A549 (cell line): ENCODE data around the gene C1orf105. TPM values are rescaled to one million over a fixed set of nuclear protein-coding genes. Genes with fewer than 3 reads are reported as not detected.
"Not testable (repeated sequence)": the region's sequence is repeated elsewhere in the genome, so short reads cannot be mapped to it uniquely, and the experiment has no call there.

Experiments used
- ATAC-seq, 2 experiments: fragments of 200-7000 bp in 1 of 2; fragments of >200 bp in 1 of 2; cut with Nextera tagmentation in 1 of 2; cut with Tn5 transposase in 1 of 2; 3 replicates each; pipeline versions ENCODE4 v1.8.0 to v1.9.1; 2018 to 2020; ENCODE audit warnings: mild to moderate bottlenecking in 1 of 2, moderate library complexity in 1 of 2
- CTCF ChIA-PET: fragments of 300-600 bp; sonication (Branson Sonifier 250); formaldehyde crosslinking; extraction: SDS; loops from one replicate; lab custom pipeline; 2021; ENCODE audit warnings: antibody characterized with exemption, inconsistent platforms; lab: Yijun Ruan, JAX
- POLR2A ChIA-PET: fragments of 350-600 bp; formaldehyde crosslinking; extraction: SDS; loops from one replicate; lab custom pipeline; 2021; ENCODE audit warnings: antibody characterized with exemption, inconsistent platforms; lab: Yijun Ruan, JAX
- DNase-seq, 2 experiments: peaks; one replicate each; pipeline versions ENCODE4 v3.0.0 to v3.0.0-alpha.2; 2011 to 2016; ENCODE audit warnings: low read depth in 1 of 2, low spot score in 1 of 2
- FAIRE-seq: peaks from 2 replicates; lab custom pipeline; 2011; peaks lifted over from hg19 to GRCh38; lab: Jason Lieb, UNC
- H3K27ac ChIP-seq, 2 experiments: fragments of >200 bp; sonication (Bioruptor Twin); formaldehyde crosslinking; 3 replicates each; pipeline ENCODE4 v1.5.1; 2016 to 2017
- H3K4me1 ChIP-seq: fragments of >200 bp; sonication (Bioruptor Twin); formaldehyde crosslinking; 3 replicates; pipeline ENCODE4 v1.6.1; 2016
- H3K4me2 ChIP-seq: fragments of >200 bp; sonication (Bioruptor Twin); formaldehyde crosslinking; 3 replicates; pipeline ENCODE4 v1.6.1; 2016
- H3K4me3 ChIP-seq: fragments of >200 bp; sonication (Bioruptor Twin); formaldehyde crosslinking; 3 replicates; pipeline ENCODE4 v1.5.1; 2016
- H3K9me3 ChIP-seq: fragments of >200 bp; sonication (Bioruptor Twin); formaldehyde crosslinking; 3 replicates; pipeline ENCODE4 v1.6.1; 2016
- ATOH8 ChIP-seq: fragments of 250-450 bp; sonication (Bioruptor Pico); IDR thresholded peaks from 2 replicates; pipeline ENCODE4 v1.5.0; 2020; ENCODE audit warnings: low read depth, mild to moderate bottlenecking, moderate library complexity
- BHLHE40 ChIP-seq: IDR thresholded peaks from 2 replicates; pipeline ENCODE4 v1.6.1; 2012; ENCODE audit warnings: low read depth, low read length, inconsistent platforms
- CBX2 ChIP-seq: fragments of 200-600 bp; sonication (generic); IDR thresholded peaks from 2 replicates; pipeline ENCODE4 v1.6.1; 2016; ENCODE audit warnings: low read depth, mild to moderate bottlenecking, borderline replicate concordance
- CEBPB ChIP-seq, 2 experiments: fragments of >200 bp in 1 of 2; sonication (Bioruptor Twin) in 1 of 2; formaldehyde crosslinking in 1 of 2; IDR thresholded peaks; 2 replicates each; pipeline ENCODE4 v1.6.1; 2012 to 2016
- CHD4 ChIP-seq: fragments of 200-600 bp; sonication (generic); IDR thresholded peaks from 2 replicates; pipeline ENCODE4 v1.6.1; 2016; ENCODE audit warnings: antibody characterized with exemption, mild to moderate bottlenecking, borderline replicate concordance
- EHF ChIP-seq: fragments of 250-450 bp; sonication (Bioruptor Pico); IDR thresholded peaks from 2 replicates; pipeline ENCODE4 v1.5.0; 2020; ENCODE audit warnings: mild to moderate bottlenecking
- EHMT2 ChIP-seq: fragments of 200-600 bp; sonication (generic); IDR thresholded peaks from 2 replicates; pipeline ENCODE4 v1.6.1; 2016; ENCODE audit warnings: antibody characterized with exemption, low read depth, mild to moderate bottlenecking, moderate library complexity
- FOSB ChIP-seq: fragments of 250-450 bp; sonication (Bioruptor Pico); IDR thresholded peaks from 2 replicates; pipeline ENCODE4 v1.5.0; 2020; ENCODE audit warnings: mild to moderate bottlenecking, moderate library complexity
- FOSL2 ChIP-seq, 2 experiments: fragments of 450-650 bp in 1 of 2; fragments of >200 bp in 1 of 2; sonication (Bioruptor Twin) in 1 of 2; formaldehyde crosslinking; IDR thresholded peaks; 2 replicates each; pipeline versions ENCODE4 v1.5.0 to v1.6.1; 2016 to 2020; ENCODE audit warnings: mild to moderate bottlenecking in 1 of 2, moderate library complexity in 1 of 2
- GATA3 ChIP-seq: IDR thresholded peaks from 2 replicates; pipeline ENCODE4 v1.6.1; 2012; ENCODE audit warnings: borderline replicate concordance
- HDAC2 ChIP-seq: fragments of 200-600 bp; sonication (generic); IDR thresholded peaks from 2 replicates; pipeline ENCODE4 v1.6.1; 2016
- HEYL ChIP-seq: fragments of 250-450 bp; sonication (Bioruptor Pico); IDR thresholded peaks from 2 replicates; pipeline ENCODE4 v1.8.0; 2021; ENCODE audit warnings: mild to moderate bottlenecking, moderate library complexity
- HOXB5 ChIP-seq: fragments of 250-450 bp; sonication (Bioruptor Pico); IDR thresholded peaks from 2 replicates; pipeline ENCODE4 v1.5.0; 2020; ENCODE audit warnings: mild to moderate bottlenecking, moderate library complexity
- JUN ChIP-seq, 2 experiments: fragments of >200 bp; sonication (Bioruptor Twin); formaldehyde crosslinking; IDR thresholded peaks; 2 replicates in 1 of 2; 3 replicates in 1 of 2; pipeline ENCODE4 v1.6.1; 2016 to 2017
- KDM1A ChIP-seq: fragments of 200-600 bp; sonication (generic); IDR thresholded peaks from 2 replicates; pipeline ENCODE4 v1.6.1; 2016; ENCODE audit warnings: low read depth, mild to moderate bottlenecking
- KDM5A ChIP-seq: fragments of 200-600 bp; sonication (generic); IDR thresholded peaks from 2 replicates; pipeline ENCODE4 v1.6.1; 2016; ENCODE audit warnings: antibody characterized with exemption, mild to moderate bottlenecking
- NFE2L2 ChIP-seq: fragments of 150-350 bp; conservative IDR thresholded peaks from 2 replicates; pipeline ENCODE4 v1.6.1; 2014; ENCODE audit warnings: low read length
- PHF8 ChIP-seq: fragments of 200-600 bp; sonication (generic); IDR thresholded peaks from 2 replicates; pipeline ENCODE4 v1.6.1; 2016; ENCODE audit warnings: low read depth, mild to moderate bottlenecking, antibody characterized with exemption, moderate library complexity, borderline replicate concordance
- RFX5 ChIP-seq: fragments of 450-650 bp; IDR thresholded peaks from 2 replicates; pipeline ENCODE4 v1.7.1; 2014; ENCODE audit warnings: antibody characterized with exemption, mild to moderate bottlenecking, moderate library complexity
- RNF2 ChIP-seq: fragments of 200-600 bp; sonication (generic); IDR thresholded peaks from 2 replicates; pipeline ENCODE4 v1.6.1; 2016; ENCODE audit warnings: low read depth, mild to moderate bottlenecking, antibody characterized with exemption, moderate library complexity, borderline replicate concordance
- SMC3 ChIP-seq: fragments of >200 bp; sonication (Bioruptor Twin); formaldehyde crosslinking; IDR thresholded peaks from 3 replicates; pipeline ENCODE4 v1.6.1; 2018; ENCODE audit warnings: inconsistent platforms
- SREBF2 ChIP-seq: fragments of 450-650 bp; IDR thresholded peaks from 2 replicates; pipeline ENCODE4 v1.6.1; 2014; ENCODE audit warnings: mild to moderate bottlenecking, moderate library complexity
- TFCP2L1 ChIP-seq: fragments of 250-450 bp; sonication (Bioruptor Pico); IDR thresholded peaks from 2 replicates; pipeline ENCODE4 v1.5.0; 2021; ENCODE audit warnings: mild to moderate bottlenecking
- TP53 ChIP-seq: fragments of 250-450 bp; sonication (Bioruptor Pico); IDR thresholded peaks from 2 replicates; pipeline ENCODE4 v1.5.0; 2021; ENCODE audit warnings: mild to moderate bottlenecking, moderate library complexity
- ZC3H11A ChIP-seq: fragments of 450-650 bp; IDR thresholded peaks from 2 replicates; pipeline ENCODE4 v1.6.1; 2014; ENCODE audit warnings: antibody characterized with exemption, mild to moderate bottlenecking
- WGBS: methylation state at CpG from one replicate; pipeline ENCODE4 v1.1.6; 2017; ENCODE audit errors: missing lambda C conversion rate; 5-methylcytosine and 5-hydroxymethylcytosine counted together
- polyA plus RNA-seq, 4 experiments: library from polyadenylated mRNA; depleted of rRNA in 3 of 4; stranded (reverse); fragments of >200 nt; fragmentation: RNase III in 1 of 4; extraction: RNeasy Plus Mini Kit Qiagen cat#74134 plus additional on column Dnase treatment in 1 of 4; gene quantifications; 2 replicates in 3 of 4; 3 replicates in 1 of 4; pipeline ENCODE4 v1.2.3, GENCODE V29; 2011 to 2017
- TF ChIP-seq, protein P1 (sequence below): fragments of 450-650 bp; IDR thresholded peaks from 2 replicates; pipeline ENCODE4 v1.6.1; 2014; ENCODE audit warnings: antibody characterized with exemption
- TF ChIP-seq, protein P2 (sequence below): fragments of 200-600 bp; sonication (generic); IDR thresholded peaks from 2 replicates; pipeline ENCODE4 v1.6.1; 2016; ENCODE audit warnings: antibody characterized with exemption, mild to moderate bottlenecking, moderate library complexity
- TF ChIP-seq, protein P3 (sequence below): IDR thresholded peaks from 2 replicates; pipeline ENCODE4 v1.6.1; 2012
- TF ChIP-seq, protein P4 (sequence below): fragments of >200 bp; sonication (Bioruptor Twin); formaldehyde crosslinking; IDR thresholded peaks from 3 replicates; pipeline ENCODE4 v1.6.1; 2016

Gene C1orf105
- polyA plus RNA-seq, 2 of the 4 experiments (the other 2 are of a cell fraction) = 0.40 TPM; not detected in 1

- POLR2A ChIA-PET = no interaction called here
- ATAC-seq (no peak), FAIRE-seq (no peak), DNase-seq (no peak)
- Histone ChIP-seq H3K27ac (no peak overlapping the region), H3K4me2 (no peak overlapping the region), H3K4me1 (peaks cover 7% of the 10 kb centered on the region; the same call in 1 of the 3 replicates), H3K9me3 (no peaks in the 10 kb centered on the region), H3K4me3 (no peak overlapping the region)
- TF ChIP-seq GATA3 = no peak
- TF ChIP-seq EHF (CRISPR knock-in tag) = no peak
- TF ChIP-seq, protein P1, sequence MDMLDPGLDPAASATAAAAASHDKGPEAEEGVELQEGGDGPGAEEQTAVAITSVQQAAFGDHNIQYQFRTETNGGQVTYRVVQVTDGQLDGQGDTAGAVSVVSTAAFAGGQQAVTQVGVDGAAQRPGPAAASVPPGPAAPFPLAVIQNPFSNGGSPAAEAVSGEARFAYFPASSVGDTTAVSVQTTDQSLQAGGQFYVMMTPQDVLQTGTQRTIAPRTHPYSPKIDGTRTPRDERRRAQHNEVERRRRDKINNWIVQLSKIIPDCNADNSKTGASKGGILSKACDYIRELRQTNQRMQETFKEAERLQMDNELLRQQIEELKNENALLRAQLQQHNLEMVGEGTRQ = no peak
- no peak for TF ChIP-seq SREBF2
- TF ChIP-seq JUN (IDR thresholded peaks at IDR 0.05) = no peak
- TF ChIP-seq ZC3H11A = no peak
- no peak for TF ChIP-seq EHMT2
- TF ChIP-seq TFCP2L1 (CRISPR knock-in tag) = no peak
- TF ChIP-seq KDM1A = no peak
- no peak for TF ChIP-seq FOSL2 (IDR thresholded peaks at IDR 0.05)
- no peak for TF ChIP-seq FOSL2 (CRISPR knock-in tag; IDR thresholded peaks at IDR 0.05)
- no peak for TF ChIP-seq RFX5
- TF ChIP-seq CBX2 = no peak
- no peak for TF ChIP-seq CHD4
- no peak for TF ChIP-seq ATOH8 (CRISPR knock-in tag)
- no peak for TF ChIP-seq HDAC2
- CTCF ChIA-PET = no interaction called here
- WGBS = 57% methylated on average over 2 of the region's 2 CpGs
Observed at GRCh38 chr1:172494166-172494565, 73.7 kb downstream of the C1orf105 start.

- DNase-seq, H3K9me3 ChIP-seq, POLR2A ChIA-PET, H3K4me3 ChIP-seq, H3K4me2 ChIP-seq, ATAC-seq, H3K27ac ChIP-seq, FAIRE-seq: not testable (repeated sequence)
- CTCF ChIA-PET = interaction anchor here (1.0 to 2.0 kb wide), 2 partner anchors 9 to 224 kb away, joined by 4 to 5 read pairs; no protein-coding TSS in a partner anchor
- 87% methylated on average over 5 of the region's 5 CpGs for WGBS
- peaks cover 18% of the 10 kb centered on the region for H3K4me1 ChIP-seq
Observed at GRCh38 chr1:172496127-172496526, 75.6 kb downstream of the C1orf105 start.

DNA sequence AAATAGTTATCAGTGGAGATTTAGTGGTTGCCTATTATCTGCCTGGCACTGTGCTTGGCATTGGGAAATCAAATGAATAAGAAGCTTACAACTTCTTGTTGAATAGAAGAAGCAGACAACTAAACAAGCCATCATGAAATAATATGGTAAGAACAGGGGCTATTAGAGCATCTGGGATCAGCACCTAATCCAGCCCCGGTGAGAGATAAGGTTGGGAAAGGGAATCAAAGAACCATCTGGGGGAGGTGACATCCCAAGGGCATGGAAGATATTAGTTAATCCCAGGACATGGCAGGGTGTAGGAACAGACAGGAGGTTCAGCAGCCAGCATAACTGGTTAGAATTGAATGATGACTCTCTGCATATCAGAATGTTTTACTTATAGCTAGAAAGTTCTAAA, 76.2 kb downstream of the C1orf105 start:
- 87% methylated on average over 1 of the region's 1 CpG for WGBS
- no peak overlapping the region for H3K4me3 ChIP-seq
- no peaks in the 10 kb centered on the region for H3K9me3 ChIP-seq
- ChIA-PET POLR2A (no interaction called here), CTCF (interaction anchor here (1.0 to 2.0 kb wide), 2 partner anchors 10 to 223 kb away, joined by 4 to 5 read pairs; no protein-coding TSS in a partner anchor)
- H3K4me1 ChIP-seq = peaks cover 18% of the 10 kb centered on the region
- no peak for DNase-seq
- H3K4me2 ChIP-seq = no peak overlapping the region
- H3K27ac ChIP-seq = no peak overlapping the region
- no peak for ATAC-seq
- no peak for FAIRE-seq
- no peak for TF ChIP-seq CBX2
- no peak for TF ChIP-seq PHF8
- no peak for TF ChIP-seq SREBF2
- no peak for TF ChIP-seq HEYL
- TF ChIP-seq HOXB5 (CRISPR knock-in tag) = no peak
- no peak for TF ChIP-seq RFX5
- no peak for TF ChIP-seq TP53 (CRISPR knock-in tag)
- no peak for TF ChIP-seq RNF2
- TF ChIP-seq FOSB (CRISPR knock-in tag) = no peak
- TF ChIP-seq NFE2L2 = no peak
- TF ChIP-seq SMC3 = no peak
- no peak for TF ChIP-seq TFCP2L1 (CRISPR knock-in tag)
- no peak for TF ChIP-seq KDM5A
- TF ChIP-seq, protein P2, sequence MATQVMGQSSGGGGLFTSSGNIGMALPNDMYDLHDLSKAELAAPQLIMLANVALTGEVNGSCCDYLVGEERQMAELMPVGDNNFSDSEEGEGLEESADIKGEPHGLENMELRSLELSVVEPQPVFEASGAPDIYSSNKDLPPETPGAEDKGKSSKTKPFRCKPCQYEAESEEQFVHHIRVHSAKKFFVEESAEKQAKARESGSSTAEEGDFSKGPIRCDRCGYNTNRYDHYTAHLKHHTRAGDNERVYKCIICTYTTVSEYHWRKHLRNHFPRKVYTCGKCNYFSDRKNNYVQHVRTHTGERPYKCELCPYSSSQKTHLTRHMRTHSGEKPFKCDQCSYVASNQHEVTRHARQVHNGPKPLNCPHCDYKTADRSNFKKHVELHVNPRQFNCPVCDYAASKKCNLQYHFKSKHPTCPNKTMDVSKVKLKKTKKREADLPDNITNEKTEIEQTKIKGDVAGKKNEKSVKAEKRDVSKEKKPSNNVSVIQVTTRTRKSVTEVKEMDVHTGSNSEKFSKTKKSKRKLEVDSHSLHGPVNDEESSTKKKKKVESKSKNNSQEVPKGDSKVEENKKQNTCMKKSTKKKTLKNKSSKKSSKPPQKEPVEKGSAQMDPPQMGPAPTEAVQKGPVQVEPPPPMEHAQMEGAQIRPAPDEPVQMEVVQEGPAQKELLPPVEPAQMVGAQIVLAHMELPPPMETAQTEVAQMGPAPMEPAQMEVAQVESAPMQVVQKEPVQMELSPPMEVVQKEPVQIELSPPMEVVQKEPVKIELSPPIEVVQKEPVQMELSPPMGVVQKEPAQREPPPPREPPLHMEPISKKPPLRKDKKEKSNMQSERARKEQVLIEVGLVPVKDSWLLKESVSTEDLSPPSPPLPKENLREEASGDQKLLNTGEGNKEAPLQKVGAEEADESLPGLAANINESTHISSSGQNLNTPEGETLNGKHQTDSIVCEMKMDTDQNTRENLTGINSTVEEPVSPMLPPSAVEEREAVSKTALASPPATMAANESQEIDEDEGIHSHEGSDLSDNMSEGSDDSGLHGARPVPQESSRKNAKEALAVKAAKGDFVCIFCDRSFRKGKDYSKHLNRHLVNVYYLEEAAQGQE = no peak
- TF ChIP-seq, protein P3, sequence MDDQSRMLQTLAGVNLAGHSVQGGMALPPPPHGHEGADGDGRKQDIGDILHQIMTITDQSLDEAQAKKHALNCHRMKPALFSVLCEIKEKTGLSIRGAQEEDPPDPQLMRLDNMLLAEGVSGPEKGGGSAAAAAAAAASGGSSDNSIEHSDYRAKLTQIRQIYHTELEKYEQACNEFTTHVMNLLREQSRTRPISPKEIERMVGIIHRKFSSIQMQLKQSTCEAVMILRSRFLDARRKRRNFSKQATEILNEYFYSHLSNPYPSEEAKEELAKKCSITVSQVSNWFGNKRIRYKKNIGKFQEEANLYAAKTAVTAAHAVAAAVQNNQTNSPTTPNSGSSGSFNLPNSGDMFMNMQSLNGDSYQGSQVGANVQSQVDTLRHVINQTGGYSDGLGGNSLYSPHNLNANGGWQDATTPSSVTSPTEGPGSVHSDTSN = no peak
- TF ChIP-seq CEBPB (IDR thresholded peaks at IDR 0.05) = no peak
- TF ChIP-seq BHLHE40 = no peak
- TF ChIP-seq, protein P4, sequence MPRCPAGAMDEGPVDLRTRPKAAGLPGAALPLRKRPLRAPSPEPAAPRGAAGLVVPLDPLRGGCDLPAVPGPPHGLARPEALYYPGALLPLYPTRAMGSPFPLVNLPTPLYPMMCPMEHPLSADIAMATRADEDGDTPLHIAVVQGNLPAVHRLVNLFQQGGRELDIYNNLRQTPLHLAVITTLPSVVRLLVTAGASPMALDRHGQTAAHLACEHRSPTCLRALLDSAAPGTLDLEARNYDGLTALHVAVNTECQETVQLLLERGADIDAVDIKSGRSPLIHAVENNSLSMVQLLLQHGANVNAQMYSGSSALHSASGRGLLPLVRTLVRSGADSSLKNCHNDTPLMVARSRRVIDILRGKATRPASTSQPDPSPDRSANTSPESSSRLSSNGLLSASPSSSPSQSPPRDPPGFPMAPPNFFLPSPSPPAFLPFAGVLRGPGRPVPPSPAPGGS = no peak
